Caco-2 (cell line): ENCODE measurements around the gene GPR4. TPM values are rescaled to one million over a fixed set of nuclear protein-coding genes. Genes with fewer than 3 reads are reported as not detected.

Experiments
- BruUV-seq: library from RNA; stranded (reverse); fragments of 400-500 nt; replicated peaks from 2 replicates; lab custom pipeline; 2021; lab: Mats Ljungman, UMichigan
- CTCF ChIA-PET: fragments of 300-600 bp; sonication (Branson Sonifier 250); formaldehyde crosslinking; loops from one replicate; lab custom pipeline; 2022; ENCODE audit warnings: antibody characterized with exemption; lab: Charles Lee
- POLR2A ChIA-PET: fragments of 300-600 bp; sonication (Branson Sonifier 250); formaldehyde crosslinking; loops from one replicate; lab custom pipeline; 2022; ENCODE audit warnings: antibody characterized with exemption; lab: Charles Lee
- DNase-seq, 2 experiments: peaks; one replicate each; pipeline versions ENCODE4 v3.0.0 to v3.0.0-alpha.2; 2020 to 2022
- H3K27me3 ChIP-seq: replicated peaks from 2 replicates; pipeline ENCODE4 v1.6.0; 2011; ENCODE audit warnings: low read length; ENCODE audit not compliant: control insufficient read depth, insufficient read depth
- H3K36me3 ChIP-seq: 2 replicates; pipeline ENCODE4 v1.5.1; 2011; ENCODE audit warnings: low read length; ENCODE audit not compliant: control insufficient read depth, insufficient read depth
- H3K4me1 ChIP-seq: fragments of 250-450 bp; sonication (Bioruptor Pico); 2 replicates; pipeline ENCODE4 v1.5.1; 2020; ENCODE audit warnings: mild to moderate bottlenecking
- H3K4me3 ChIP-seq: 2 replicates; pipeline ENCODE4 v1.5.1; 2011; ENCODE audit warnings: low read depth, mild to moderate bottlenecking, control low read depth, low read length
- H3K9me3 ChIP-seq: fragments of 250-450 bp; sonication (Bioruptor Pico); 2 replicates; pipeline ENCODE4 v1.5.1; 2020; ENCODE audit warnings: mild to moderate bottlenecking, moderate library complexity
- H3K27ac Mint-ChIP-seq: one replicate; pipeline ENCODE4 v1.8.0; 2022; ENCODE audit warnings: mixed read lengths; ENCODE audit not compliant: unreplicated experiment
- H3K27me3 Mint-ChIP-seq: one replicate; pipeline ENCODE4 v1.8.0; 2022; ENCODE audit warnings: mixed read lengths; ENCODE audit not compliant: insufficient read depth, unreplicated experiment
- H3K36me3 Mint-ChIP-seq: one replicate; pipeline ENCODE4 v1.8.0; 2022; ENCODE audit warnings: mild to moderate bottlenecking, mixed read lengths; ENCODE audit not compliant: insufficient read depth, unreplicated experiment
- H3K4me1 Mint-ChIP-seq: one replicate; pipeline ENCODE4 v1.8.0; 2022; ENCODE audit warnings: low read depth, mixed read lengths; ENCODE audit not compliant: unreplicated experiment
- H3K4me3 Mint-ChIP-seq: one replicate; pipeline ENCODE4 v1.8.0; 2022; ENCODE audit warnings: mild to moderate bottlenecking, moderate library complexity, mixed read lengths; ENCODE audit not compliant: unreplicated experiment
- H3K9me3 Mint-ChIP-seq: one replicate; pipeline ENCODE4 v1.8.0; 2022; ENCODE audit warnings: mixed read lengths; ENCODE audit not compliant: unreplicated experiment
- intact Hi-C: fragments of 100-400 bp; cut with micrococcal nuclease; formaldehyde crosslinking; loops from one replicate; pipeline ENCODE4 v1.10.0; 2022; ENCODE audit not compliant: unreplicated experiment
- total RNA-seq: library from RNA; stranded (reverse); gene quantifications from 2 replicates; pipeline ENCODE4 v1.2.3, GENCODE V29; 2022
- TF ChIP-seq, protein P1 (sequence below), 2 experiments: fragments of 200-600 bp in 1 of 2; IDR thresholded peaks; 1 replicate in 1 of 2; 2 replicates in 1 of 2; pipeline versions ENCODE4 v1.5.1 to v1.8.0; 2011 to 2022; ENCODE audit warnings: antibody characterized with exemption in 1 of 2, control low read depth in 1 of 2, inconsistent platforms in 1 of 2, low read depth in 1 of 2, low read length in 1 of 2, mild to moderate bottlenecking in 1 of 2, moderate library complexity in 1 of 2; ENCODE audit not compliant: insufficient read depth in 1 of 2, severe bottlenecking in 1 of 2, unreplicated experiment in 1 of 2

Gene GPR4
- total RNA-seq, 1 experiment from 2014 or later: not detected

DNA sequence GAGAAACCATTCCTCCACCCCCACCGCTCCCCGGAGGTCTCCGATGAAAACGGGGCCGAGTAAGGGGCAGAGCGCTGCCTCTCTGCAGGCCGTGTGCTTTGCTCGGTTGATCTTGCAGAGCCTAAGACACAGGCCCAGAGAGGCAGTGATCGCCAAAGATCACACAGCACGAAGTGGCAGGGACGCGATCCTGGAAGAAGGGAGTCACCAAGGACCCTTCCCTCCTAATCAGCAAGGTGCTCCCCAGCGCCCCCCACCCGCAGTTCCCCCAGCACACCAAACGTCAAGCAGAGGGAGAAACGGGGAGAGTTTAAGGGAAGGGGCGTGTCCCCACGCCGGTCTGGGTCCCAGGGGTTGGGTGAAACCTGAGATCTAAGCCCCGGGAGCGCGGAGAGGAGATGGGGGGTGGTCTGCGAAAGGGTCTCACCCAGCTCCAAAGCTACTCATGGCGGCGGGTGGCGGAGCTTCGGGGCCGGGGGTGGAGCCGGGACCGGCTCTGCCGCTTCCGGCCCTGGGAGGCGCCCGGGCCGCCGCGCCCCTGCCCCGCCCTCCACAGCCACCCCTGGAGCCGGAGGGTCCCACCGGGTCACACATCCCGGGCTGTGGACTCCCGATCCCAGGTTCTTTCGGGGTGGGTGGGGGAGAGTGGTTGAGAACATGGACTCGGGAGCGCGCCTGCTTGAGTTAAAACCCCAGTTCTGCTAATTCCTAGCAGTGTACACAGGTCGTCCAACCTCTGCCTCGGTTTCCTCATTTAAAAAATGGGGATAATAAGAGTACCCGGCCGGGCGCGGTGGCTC is 37.1 kb upstream of the GPR4 start, which contains the start of gene EML2:
TSS of gene EML2 (minus strand) at position 468 of the 800 bp plus-strand sequence. CDS start at position 447, 21 bp downstream.
- TF ChIP-seq, protein P1, sequence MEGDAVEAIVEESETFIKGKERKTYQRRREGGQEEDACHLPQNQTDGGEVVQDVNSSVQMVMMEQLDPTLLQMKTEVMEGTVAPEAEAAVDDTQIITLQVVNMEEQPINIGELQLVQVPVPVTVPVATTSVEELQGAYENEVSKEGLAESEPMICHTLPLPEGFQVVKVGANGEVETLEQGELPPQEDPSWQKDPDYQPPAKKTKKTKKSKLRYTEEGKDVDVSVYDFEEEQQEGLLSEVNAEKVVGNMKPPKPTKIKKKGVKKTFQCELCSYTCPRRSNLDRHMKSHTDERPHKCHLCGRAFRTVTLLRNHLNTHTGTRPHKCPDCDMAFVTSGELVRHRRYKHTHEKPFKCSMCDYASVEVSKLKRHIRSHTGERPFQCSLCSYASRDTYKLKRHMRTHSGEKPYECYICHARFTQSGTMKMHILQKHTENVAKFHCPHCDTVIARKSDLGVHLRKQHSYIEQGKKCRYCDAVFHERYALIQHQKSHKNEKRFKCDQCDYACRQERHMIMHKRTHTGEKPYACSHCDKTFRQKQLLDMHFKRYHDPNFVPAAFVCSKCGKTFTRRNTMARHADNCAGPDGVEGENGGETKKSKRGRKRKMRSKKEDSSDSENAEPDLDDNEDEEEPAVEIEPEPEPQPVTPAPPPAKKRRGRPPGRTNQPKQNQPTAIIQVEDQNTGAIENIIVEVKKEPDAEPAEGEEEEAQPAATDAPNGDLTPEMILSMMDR (IDR thresholded peaks at IDR 0.05; ENCODE audit: insufficient read depth in 1 of 2, low read depth in 1 of 2, low read length in 1 of 2, severe bottlenecking in 1 of 2, unreplicated experiment in 1 of 2): peak; percentile 45 to 67
- Histone ChIP-seq H3K9me3 (no peaks in the 10 kb centered on the region), H3K36me3 (no peaks in the 10 kb centered on the region), H3K4me3 (peak within 1 kb of the TSS; percentile 53), H3K4me1 (peaks cover 25% of the 10 kb centered on the region), H3K27me3 (no peaks in the 10 kb centered on the region)
- Mint-ChIP-seq H3K9me3 (no peaks in the 10 kb centered on the region), H3K4me3 (peak within 1 kb of the TSS; percentile 75), H3K4me1 (peaks cover 25% of the 10 kb centered on the region), H3K36me3 (peaks cover 26% of the 10 kb centered on the region), H3K27me3 (no peaks in the 10 kb centered on the region), H3K27ac (peak within 1 kb of the TSS; percentile 83)
- DNase-seq: peak; percentile 70 to 78
- ChIA-PET POLR2A (interaction anchor here (0.6 to 0.8 kb wide), 2 partner anchors 38 to 153 kb away, joined by 3 read pairs; no protein-coding TSS in a partner anchor), CTCF (interaction anchor here (0.6 to 1.3 kb wide), 7 partner anchors 15 to 356 kb away, joined by 3 to 4 read pairs (median 3); partner anchors contain the start of gene CCDC61)
- BruUV-seq: no TSS peak
- intact Hi-C loops: no loop called here

DNA sequence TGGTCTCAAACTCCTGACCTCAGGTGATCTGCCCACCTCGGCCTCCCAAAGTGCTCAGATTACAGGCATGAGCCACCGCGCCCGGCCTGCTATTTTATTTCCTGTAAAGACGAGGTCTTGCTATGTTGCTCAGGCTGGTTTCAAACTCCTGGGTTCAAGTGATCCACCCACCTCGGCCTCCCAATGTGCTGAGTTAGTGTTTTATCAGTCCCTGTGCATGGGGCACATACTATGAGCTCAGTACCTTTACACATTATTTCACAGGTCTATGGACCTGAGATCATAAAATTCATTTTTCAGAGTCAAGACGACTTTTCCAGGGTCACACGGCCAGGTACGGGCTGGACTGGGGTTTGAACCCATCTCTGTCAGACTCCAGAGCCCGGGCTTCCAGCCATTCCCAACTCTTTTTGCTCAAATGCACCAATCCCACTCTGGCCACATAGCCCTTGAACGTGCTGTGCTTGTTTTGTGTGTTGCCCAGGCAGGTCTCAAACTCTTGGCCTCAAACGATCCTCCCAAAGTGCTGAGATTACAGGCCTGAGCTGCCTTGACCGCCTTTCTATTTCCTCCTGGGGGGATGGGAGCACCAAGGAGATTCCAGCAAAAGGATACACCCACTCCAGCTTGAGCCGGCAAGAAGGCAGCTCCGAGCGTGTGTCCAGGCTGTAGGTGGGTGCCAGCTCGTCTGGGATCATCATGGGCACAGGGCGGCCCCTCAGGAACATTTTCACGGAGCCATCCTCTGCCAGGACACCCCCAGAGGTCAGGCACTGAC is 36.1 kb upstream of the GPR4 start:
- ChIA-PET CTCF (interaction anchor here (1.3 kb wide), 1 partner anchor 80 kb away, joined by 4 read pairs; no protein-coding TSS in a partner anchor), POLR2A (no interaction called here)
- peaks cover 19% of the 10 kb centered on the region for H3K4me1 ChIP-seq
- BruUV-seq: TSS peak; percentile 48
- H3K4me3 ChIP-seq: peak overlapping the region; percentile 53
- TF ChIP-seq, protein P1 (IDR thresholded peaks at IDR 0.05; ENCODE audit: insufficient read depth in 1 of 2, low read depth in 1 of 2, low read length in 1 of 2, severe bottlenecking in 1 of 2, unreplicated experiment in 1 of 2): no peak
- Mint-ChIP-seq H3K27me3 (no peaks in the 10 kb centered on the region), H3K27ac (peak overlapping the region; percentile 83), H3K4me3 (peak overlapping the region; percentile 75), H3K9me3 (no peaks in the 10 kb centered on the region), H3K4me1 (peaks cover 22% of the 10 kb centered on the region), H3K36me3 (peaks cover 21% of the 10 kb centered on the region)
- H3K36me3 ChIP-seq: no peaks in the 10 kb centered on the region
- intact Hi-C loops: no loop called here
- no peaks in the 10 kb centered on the region for H3K9me3 ChIP-seq
- no peaks in the 10 kb centered on the region for H3K27me3 ChIP-seq
- no peak for DNase-seq

DNA sequence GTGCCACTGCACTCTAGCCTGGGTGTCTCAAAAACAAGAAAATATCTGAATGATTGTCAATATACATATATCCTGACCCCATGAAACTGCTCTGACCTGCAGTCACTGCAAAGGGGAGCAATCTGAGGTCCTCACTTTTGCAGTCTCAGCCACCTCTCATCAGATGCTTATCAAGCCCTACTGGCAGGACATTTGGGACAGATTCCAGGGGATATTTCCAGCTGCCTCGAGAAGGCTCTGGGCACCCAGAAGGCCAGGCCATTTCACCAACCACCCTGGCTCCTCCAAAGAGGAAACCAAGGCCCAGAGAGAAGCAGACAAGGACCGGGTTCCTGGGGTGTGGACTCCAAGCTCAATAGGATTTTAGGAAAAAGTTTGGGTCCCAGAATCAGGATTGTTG is 34.9 kb upstream of the GPR4 start:
- no peak overlapping the region for H3K4me3 Mint-ChIP-seq
- H3K4me3 ChIP-seq: no peak overlapping the region
- peaks cover 14% of the 10 kb centered on the region for H3K4me1 ChIP-seq
- intact Hi-C loops: no loop called here
- no peaks in the 10 kb centered on the region for H3K9me3 Mint-ChIP-seq
- no peaks in the 10 kb centered on the region for H3K27me3 Mint-ChIP-seq
- peaks cover 20% of the 10 kb centered on the region for H3K36me3 Mint-ChIP-seq
- H3K27me3 ChIP-seq: no peaks in the 10 kb centered on the region
- TF ChIP-seq, protein P1 (IDR thresholded peaks at IDR 0.05; ENCODE audit: insufficient read depth in 1 of 2, low read depth in 1 of 2, low read length in 1 of 2, severe bottlenecking in 1 of 2, unreplicated experiment in 1 of 2): no peak
- TSS peak; percentile 38 for BruUV-seq
- peaks cover 18% of the 10 kb centered on the region for H3K4me1 Mint-ChIP-seq
- H3K9me3 ChIP-seq: no peaks in the 10 kb centered on the region
- ChIA-PET CTCF (interaction anchor here (0.7 kb wide), 1 partner anchor 142 kb away, joined by 5 read pairs; no protein-coding TSS in a partner anchor), POLR2A (no interaction called here)
- no peak overlapping the region for H3K27ac Mint-ChIP-seq
- DNase-seq: no peak
- no peaks in the 10 kb centered on the region for H3K36me3 ChIP-seq
